NCI-H128 (cell line): ENCODE data around the gene MS4A2.
"Not testable (repeated sequence)": the region's sequence is repeated elsewhere in the genome, so short reads cannot be mapped to it uniquely, and the experiment has no call there.

ENCODE experiments used
- DNase-seq: peaks from one replicate; lab custom pipeline; 2025; ENCODE audit not compliant: unreplicated experiment; lab: John Stamatoyannopoulos, UW

The MS4A2 gene

DNA sequence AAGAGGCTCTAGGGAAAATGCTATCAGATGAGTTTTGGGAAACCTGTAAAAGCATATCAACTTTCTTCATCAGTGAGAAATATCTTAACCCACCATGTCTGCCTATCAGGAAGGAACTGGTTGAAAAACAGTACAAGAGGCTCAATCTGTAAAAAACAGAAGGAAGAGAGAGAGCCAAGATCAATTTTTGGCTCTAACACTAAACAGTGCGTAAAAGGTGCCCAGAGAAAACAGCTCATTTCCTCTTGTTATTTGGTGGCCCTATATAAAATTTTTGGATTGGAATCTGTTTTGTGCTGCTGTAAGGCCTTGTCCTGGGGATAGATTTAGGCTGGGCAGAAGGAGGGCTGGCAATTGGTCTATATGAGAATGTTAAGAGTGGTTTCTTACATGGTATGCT, 12.1 kb downstream of the MS4A2 start:
- no peak for DNase-seq

DNA sequence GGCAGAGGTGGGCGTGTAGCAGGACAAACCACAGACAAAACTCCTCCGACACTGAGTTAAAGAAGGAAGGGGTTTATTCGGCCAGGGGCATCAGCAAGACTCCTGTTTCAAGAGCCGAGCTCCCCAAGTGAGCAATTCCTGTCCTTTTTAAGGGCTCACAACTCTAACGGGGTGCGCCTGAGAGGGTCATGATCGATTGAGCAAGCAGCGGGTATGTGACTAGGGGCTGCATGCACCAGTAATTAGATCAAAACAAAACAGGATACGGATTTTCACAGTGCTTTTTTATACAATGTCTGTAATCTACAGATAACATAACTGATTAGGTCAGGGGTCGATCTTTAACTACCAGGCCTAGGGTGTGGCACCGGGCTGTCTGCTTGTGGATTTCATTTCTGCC, 12.9 kb downstream of the MS4A2 start:
- not testable (repeated sequence) for DNase-seq

DNA sequence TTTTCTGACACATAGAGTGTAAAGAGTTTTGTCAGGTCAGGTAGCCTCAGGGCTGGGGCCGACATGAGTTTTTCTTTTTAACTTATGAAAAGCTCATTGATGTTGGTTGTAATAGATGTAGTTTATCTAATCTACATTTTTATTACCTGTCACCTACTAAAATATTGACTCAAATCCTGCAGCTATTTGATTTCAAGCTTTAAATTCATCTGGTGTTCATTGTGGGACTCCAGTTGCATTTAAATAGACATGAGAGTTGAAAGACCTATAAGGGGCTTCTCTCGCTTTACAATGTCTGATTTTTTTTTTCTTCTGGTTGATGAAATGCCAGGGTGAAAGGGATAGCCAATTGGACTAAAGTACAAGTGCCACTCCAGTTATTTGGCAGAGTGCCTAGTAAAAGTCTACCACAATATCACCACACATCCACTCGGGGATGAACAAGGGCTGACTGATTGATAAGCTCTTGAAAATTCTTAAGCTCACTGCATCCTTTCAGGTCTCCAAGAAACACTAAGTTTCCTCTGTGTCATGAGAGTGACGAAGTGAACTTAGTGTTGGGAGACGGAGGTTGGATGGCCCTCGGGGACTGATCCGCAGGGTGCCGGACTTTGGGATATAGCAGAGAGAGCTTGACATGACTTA, 16.1 kb downstream of the MS4A2 start:
- not testable (repeated sequence) for DNase-seq

DNA sequence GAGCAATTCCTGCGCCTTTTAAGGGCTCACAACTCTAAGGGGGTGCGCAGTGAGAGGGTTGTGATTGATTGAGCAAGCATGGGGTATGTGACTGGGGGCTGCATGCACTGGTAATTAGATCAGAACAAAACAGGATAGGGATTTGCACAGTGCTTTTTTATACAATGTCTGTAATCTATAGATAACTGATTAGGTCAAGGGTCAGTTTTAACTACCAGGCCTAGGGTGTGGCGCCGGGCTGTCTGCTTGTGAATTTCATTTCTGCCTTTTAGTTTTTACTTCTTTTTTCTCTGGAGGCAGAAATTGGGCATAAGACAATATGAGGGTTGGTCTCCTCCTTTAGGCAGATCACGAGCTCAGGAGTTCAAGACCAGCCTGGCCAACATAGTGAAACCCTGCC, 20.2 kb downstream of the MS4A2 start:
- not testable (repeated sequence) for DNase-seq

DNA sequence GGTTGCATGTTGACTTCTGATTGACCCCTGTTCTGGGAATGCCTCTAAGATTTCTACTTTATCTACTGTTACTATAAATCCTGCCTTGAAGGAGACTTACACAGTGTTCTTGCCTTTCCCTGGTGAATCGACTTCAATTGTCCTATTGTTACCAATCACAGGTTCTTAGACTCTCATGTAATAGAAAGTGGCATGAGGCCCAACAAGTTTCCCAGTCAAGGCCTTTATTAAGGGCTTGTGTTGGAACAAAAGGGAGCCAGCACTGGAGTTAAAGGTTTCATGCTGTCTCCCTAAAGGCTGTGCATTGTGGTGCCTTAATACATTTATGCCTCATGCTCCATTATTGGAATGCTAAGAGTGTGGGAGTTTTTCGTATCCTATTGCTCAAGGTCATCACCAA, 23.3 kb downstream of the MS4A2 start:
- no peak for DNase-seq

DNA sequence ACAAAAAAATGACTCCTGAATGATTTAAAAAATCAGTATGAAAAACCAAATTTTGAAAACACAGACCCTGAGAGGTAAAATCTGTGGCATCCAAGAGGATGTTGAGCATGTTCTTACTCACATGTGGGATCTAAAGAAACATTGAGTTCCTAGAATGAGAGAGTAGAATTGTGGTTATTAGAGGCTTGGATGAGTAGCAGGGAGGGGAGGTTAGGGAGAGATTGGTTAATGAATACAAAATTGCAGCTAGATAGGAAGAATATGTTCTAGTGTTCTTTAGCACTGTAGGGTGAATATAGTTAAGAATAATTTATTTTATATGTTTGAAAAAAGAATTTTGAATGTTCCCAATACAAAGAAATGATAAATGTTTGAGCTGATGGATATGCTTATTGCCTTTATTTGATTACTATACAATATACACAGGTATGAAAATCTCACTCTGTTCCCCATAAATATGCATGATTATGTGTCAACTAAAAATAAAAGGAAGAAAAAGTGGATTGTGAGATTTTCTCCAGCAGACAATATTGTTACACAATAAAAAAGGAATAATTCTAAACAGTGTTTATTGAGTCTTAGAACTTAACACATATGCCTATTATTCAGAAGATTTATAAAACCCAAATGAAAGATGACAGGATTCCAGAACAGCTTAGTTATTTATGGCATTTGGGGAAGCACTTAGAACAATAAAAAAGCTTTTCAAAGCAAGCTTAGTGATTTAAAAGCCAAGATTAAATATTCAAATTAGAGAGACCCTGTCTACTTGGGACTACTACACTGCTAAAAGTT, 28.7 kb downstream of the MS4A2 start:
- no peak for DNase-seq

DNA sequence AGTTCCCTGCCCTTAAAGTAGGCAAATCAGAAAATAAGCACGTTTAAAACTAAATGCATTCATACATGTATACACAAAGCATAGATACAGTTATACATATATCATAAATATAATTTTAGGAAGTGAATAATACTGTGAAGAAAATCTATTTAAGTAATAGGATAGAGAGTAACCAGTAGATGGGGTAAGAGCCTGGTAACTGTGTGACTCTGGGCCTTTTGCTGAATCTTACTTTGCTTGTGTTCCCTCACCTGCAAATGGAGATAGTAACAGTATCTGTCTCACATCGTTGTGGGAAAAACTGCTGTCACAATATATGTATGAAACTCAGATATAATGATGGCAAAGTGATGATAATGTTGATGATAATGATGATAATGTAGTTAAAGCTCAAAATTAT, 29.9 kb downstream of the MS4A2 start:
- no peak for DNase-seq

DNA sequence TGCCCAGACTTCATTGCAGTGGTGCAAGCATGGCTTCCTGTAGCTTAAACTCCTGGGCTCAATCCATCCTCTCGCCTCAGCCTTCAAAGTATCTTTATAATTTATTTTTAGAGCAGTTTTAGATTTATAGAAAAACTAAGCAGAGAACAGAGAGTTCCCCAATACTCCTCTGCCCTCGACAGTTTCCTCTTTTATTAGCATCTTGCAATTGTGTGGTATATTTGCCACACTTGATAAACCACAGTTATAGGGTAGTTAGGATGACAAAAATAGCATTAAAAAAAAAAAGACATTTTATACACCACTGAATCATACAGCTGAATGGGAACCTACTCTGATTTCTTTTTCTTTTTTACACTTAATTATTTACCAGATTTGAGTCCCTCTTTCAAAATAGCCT, 31.2 kb downstream of the MS4A2 start:
- no peak for DNase-seq

DNA sequence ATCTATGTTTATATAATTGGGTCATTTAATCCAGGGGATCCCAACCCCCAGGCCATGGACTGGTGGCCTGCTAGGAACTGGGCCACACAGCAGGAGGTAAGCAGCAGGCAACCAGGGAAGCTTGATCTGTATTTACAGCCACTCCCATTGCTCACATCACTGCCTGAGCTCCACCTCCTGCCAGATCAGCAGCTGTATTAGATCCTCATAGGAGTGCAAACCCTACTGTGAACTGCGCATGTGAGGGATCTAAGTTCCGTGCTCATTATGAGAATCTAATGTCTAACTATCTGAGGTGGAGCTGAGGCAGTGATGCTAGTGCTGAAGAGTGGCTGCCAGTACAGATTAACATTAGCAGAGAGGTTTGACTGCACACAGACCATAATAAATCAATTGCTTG, 32.8 kb downstream of the MS4A2 start:
- DNase-seq = no peak

DNA sequence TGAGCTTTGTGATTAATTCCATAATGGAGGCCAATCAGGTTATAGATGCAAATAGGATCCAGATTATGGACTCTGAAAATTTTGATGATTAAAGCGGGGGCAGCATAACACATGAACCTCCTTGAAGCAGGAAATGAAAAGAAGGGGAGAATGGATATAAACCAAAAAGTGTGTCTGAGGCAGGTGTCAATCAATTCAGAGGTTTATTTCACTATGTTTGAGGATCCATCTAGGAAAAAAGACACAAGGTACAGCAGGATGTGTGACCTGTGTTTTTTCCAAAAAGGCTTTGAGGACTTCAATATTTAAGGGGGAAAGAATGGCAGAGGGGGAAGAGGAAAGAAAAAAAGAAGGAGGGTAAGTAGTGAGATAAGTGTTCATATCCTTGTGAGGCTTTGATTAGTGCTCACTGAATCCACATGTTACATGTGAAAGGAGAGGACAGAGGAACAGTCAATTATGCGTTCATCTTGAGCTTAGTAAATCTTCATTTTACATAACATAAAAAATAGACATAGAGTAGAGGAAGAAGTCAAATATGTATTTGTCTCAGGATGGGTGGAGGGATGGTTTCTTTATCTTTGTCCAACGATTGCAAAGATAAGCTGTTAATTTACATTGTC, 34.1 kb downstream of the MS4A2 start:
- DNase-seq = no peak

DNA sequence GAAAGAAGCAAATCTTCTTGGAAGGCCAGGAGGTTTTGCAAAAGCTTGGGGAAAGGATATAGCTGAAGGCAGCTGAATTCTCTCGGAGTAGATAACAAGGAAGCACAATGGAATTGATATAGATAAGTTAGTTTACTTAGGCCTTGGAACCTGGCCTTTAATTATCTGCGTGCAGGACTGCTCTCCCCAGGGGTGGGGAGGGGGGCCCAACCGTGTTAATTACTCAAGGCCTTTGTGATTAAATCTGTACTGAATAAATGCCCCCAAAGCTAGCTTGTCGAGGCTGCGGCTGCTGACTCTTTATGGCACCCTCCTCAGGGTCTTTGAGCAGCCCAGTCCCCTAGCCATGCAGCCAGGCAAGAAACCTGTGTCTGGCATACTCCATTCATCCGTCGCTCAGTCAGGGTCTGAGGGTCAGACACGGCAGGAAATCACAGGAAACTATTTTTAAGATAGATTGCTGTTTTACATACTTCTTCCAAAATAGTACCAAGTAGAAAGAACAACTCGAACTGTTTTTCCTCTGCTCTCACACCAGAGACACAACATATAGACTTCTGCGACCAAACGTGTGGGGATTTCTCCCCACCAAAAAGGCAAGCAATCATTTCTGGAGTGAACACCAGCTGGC, 36.5 kb downstream of the MS4A2 start:
- no peak for DNase-seq

DNA sequence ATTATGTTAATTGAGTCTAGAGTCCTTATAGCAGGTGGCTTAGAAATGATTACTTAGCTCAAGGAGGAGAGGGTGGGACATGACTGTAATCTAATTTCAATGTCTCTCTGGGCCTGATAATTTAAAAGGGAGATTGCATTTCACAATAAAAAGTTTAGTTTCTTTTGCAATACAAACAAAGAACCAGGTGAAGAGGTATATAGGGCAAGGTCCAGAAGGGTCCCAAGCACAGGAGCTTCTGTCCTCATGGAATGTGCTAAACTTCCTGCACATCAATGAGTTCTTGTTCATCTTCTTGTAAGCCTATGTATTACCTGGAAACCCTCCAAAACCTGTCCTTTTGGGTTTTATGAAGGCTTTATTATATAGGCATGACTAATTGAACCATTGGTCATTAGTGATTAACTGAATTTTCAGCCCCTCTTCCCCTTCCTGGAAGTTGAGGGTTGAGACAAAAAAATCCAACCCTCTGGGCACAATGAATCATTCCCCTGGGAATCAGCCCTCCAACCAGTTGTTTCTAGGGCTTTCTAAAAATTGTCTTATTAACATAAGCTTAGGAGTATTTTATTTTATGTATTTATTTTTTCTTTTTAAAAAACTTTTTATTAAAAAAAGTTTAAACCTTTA, 37.6 kb downstream of the MS4A2 start:
- no peak for DNase-seq

DNA sequence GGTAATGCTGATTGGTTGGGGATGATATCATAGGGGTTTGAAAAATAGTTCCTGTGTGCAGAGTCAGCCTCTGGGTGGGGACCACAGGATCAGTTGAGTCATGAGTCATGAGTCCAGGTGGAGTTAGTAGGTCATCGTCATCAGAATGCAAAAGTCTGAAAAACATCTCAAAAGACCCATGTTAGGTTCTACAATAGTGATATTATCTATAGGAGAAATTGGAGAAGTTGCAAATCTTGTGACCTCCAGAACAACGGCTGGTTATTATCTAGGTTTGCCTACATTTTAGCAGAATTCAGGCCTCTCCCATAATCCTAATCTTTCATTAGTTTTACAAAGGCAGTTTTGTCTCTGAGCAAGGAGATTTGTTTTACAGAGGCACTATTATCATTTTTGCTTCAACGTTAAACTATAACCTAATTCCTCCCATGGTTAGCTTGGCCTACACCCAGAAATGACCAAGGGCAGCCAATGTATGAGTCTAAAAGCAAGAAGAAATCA, 38.9 kb downstream of the MS4A2 start:
- DNase-seq = no peak

DNA sequence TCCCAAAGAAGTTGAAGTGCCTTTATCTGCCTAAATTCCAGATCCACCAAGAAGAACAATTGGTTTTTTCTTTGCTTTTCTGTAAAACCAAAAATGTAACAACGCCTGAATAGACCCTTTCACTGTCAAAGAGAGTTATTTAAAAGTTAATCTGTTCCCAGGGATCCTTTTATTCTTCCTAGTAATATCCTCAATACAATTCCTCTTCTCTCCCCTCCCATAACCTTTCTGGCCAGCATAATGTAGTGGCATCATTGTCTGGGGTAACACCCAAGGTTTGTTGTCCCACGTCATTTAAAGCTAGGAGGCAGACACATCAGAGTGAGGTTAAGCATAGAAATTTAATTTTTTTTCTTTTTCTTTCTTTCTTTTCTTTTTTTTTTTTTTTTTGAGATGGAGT, 39.9 kb downstream of the MS4A2 start:
- no peak for DNase-seq

DNA sequence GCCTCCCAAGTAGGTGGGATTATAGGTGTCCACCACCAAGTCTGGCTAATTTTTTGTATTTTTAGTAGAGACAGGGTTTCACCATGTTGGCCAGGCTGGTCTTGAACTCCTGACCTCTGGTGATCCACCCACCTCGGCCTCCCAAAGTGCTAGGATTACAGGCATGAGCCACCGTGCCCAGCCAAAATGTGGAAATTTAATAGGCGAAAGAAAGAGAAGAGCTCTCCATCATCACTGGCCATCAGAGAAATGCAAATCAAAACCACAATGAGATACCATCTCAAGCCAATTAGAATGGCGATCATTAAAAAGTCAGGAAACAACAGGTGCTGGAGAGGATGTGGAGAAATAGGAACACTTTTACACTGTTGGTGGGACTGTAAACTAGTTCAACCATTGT, 40.4 kb downstream of the MS4A2 start:
- not testable (repeated sequence) for DNase-seq

DNA sequence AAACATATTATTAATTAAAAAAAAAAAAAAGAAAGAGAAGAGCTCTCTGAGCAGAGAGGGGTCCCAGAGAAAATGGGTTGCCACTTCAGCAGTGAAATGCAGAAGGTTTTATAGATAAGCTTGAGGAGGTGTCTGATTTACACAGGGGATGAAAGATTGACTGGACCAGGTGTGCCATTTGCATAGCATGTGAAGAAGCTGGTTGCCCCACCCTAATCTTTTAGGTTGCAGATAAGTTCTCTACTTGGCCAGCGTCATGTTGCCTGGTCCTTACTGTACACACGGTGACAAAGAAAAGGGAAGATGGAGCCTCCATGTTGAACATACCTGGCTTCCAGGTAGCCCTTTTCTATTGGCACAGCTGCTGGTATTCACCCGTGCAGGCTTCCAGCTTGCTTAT, 41.4 kb downstream of the MS4A2 start:
- no peak for DNase-seq

DNA sequence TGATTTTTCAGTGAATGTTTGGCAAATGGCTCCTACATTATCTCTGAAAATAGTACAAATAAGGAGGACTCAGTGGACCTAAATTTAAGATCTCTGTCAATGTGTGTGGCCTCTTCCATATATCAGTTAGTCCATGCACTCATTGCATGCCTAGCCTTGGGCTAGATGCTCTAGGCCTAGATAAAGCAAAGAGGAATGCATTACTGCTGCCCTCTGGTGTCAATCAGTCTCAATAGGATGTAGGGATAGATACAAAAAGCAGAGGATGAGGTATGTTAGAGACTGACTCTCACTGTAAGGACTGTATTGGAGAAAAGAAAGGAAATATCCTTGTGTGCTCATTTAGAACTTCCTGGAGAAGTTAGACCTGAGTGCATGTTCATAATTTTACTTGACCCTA, 42.0 kb downstream of the MS4A2 start:
- no peak for DNase-seq

DNA sequence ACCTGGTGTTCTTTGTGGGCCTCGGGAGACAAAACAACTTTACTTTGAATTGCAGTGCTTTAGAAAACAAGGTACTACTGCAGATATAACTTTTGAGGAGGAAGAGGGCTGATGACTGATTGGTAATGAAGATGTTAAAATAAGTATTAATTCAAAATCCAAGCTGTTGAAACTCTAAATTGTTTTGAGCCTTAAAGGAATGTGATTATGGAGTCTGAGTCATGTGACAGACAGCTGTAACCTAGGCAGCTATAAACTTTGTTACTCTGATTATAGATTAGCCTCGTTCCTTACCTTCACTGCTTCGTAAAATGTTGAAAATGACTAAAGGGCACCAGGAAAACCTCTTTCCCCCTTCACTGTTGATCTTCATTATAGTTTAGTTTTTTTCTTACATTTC, 43.4 kb downstream of the MS4A2 start:
- DNase-seq = no peak

DNA sequence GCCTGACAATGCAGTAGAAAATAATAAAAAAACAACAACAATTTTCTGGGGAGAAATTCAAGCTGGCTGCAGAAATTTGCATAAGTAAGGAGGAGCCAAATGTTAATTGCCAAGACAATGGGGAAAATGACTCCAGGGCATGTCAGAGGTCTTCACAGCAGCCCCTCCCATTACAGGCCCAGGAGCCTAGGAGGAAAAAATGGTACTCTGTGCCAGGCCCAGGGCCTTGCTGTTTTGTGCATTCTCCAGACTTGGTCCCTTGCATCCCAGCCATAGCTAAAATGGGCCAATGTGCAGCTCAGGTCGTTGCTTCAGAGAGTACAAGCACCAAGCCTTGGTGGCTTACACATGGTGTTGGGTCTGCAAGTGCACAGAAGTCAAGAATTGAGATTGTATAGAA, 45.5 kb downstream of the MS4A2 start:
- no peak for DNase-seq

DNA sequence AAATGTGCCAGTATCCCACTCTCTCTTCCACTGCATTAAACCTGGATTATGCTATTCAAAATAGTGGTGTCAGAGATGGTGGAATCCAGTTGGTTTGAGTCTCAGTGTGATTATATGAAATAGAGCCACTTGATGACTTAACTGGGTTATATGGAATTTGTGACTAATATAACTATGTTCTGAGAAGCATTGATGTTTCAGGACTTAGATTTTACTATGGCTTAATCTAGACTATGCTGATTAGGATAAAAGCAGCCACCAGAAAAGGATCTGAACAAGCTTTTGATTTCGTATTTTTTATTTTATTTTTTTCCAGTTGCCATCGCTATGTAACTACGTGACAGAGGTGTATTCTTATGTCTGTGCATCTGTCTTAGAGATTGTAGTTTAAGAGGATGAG, 55.3 kb downstream of the MS4A2 start:
- no peak for DNase-seq

DNA sequence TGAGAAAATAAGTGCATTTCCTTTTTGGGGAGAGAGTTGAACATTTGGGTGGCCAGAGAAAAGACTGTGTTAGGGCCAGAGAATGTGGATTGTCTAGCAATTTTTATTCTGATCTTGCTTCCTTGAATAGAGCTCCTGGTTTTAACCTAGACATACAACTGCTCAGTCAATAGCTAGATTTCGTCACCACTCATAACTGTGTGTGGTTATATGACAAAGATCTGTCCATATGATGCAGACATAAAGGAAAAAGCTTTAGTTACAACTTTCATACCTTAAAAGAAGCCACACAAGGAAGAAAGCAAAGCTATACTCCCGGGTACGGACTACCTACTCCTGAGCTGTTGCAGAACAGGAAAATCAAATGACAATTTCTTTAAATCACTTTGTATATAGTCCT, 57.2 kb downstream of the MS4A2 start:
- no peak for DNase-seq
